Measurements from ENCODE around the gene SLC13A5.
A peak's percentile ranks its signal among the peaks of the same experiment; 100 is the strongest.
"Not testable (repeated sequence)": the region's sequence is repeated elsewhere in the genome, so short reads cannot be mapped to it uniquely, and the experiment has no call there.

Gene SLC13A5

DNA sequence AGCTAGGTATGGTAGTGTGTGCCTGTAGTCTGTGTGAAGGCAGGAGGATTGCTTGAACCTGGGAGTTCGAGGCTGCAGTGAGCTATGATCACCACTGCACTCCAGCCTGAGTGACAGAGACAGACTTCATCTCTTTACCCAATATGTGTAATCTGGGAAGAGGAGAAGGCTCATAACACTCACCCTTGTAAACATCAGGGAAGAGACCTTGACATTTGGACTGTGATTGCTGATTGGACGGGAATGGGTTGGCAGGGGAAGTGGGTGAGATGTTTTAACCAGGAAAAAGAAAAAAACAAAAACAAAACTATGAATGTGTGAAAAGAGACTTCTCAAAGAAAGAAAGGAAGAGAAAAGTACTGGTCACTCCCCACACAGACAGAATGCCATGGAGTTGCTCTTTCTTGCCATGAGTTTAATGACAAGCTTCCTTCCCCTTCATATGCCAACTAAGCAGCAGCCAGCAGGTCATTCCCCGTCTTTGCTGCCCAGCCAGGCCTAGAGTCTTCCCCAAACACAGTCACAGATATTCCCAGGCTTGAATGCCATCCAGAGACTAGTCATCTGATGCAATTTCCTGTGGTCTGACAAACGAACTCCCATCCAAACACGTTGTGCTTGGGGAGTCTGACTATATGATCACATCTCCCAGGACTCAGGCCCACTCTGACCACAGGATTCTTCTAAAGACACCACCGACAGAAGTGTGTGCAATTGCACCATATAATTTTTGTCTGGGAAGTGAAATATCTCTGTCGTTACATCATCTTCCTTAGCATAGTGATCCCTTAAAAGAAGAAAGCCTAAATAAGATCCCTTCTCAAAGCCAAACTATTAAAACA lies 39.1 kb upstream of the SLC13A5 start:
- Histone ChIP-seq H2BK120ac (ENCODE audit: insufficient read depth, low read length, poor library complexity) (peak overlapping the region; percentile 89), H3K4me1 (ENCODE audit: control insufficient read depth in 1 of 2, insufficient read depth in 2 of 2, low read length in 2 of 2) (peaks cover 12 to 19% of the 10 kb centered on the region in 2 experiments), H3K23ac (ENCODE audit: low read length) (no peak overlapping the region), H3K27ac (ENCODE audit: low read depth, low read length) (peak overlapping the region; percentile 88), H3K4me3 (ENCODE audit: low read depth, low read length) (no peak overlapping the region), H2AK5ac (ENCODE audit: low read length) (peak overlapping the region; percentile 68), H3K4ac (ENCODE audit: low read depth, low read length) (peak overlapping the region; percentile 37), H2BK12ac (ENCODE audit: low read length) (peak overlapping the region; percentile 89), H4K91ac (ENCODE audit: low read depth, low read length) (peak overlapping the region; percentile 91), H2BK5ac (ENCODE audit: low read depth, low read length, poor library complexity) (peak overlapping the region; percentile 86), H3K18ac (ENCODE audit: low read length) (no peak overlapping the region), H2AFZ (ENCODE audit: insufficient read depth, low read length, poor library complexity) (no peak overlapping the region), H4K12ac (ENCODE audit: low read depth, low read length) (no peak overlapping the region), H3K79me2 (ENCODE audit: control insufficient read depth, insufficient read depth, low read length, poor library complexity) (peaks cover 2% of the 10 kb centered on the region), H3K79me1 (ENCODE audit: low read length) (peaks cover 20% of the 10 kb centered on the region), H3K36me3 (ENCODE audit: control insufficient read depth in 1 of 2, insufficient read depth in 2 of 2, low read length in 2 of 2) (no peaks in the 10 kb centered on the region), H3K14ac (ENCODE audit: low read length) (peak overlapping the region; percentile 3), H3K27me3 (ENCODE audit: insufficient read depth, low read length) (no peaks in the 10 kb centered on the region), H3K9me3 (ENCODE audit: insufficient read depth, low read depth, low read length) (no peaks in the 10 kb centered on the region), H4K8ac (ENCODE audit: low read depth, low read length) (peak overlapping the region; percentile 50), H3K4me2 (ENCODE audit: low read length) (peak overlapping the region; percentile 9), H3K9ac (ENCODE audit: low read length) (no peak overlapping the region)
- WGBS (ENCODE audit: extremely low coverage, insufficient coverage, insufficient read length) = no CpG with 5 or more reads among the region's 7 CpGs
- DNase-seq = peak; percentile 6 to 39

DNA sequence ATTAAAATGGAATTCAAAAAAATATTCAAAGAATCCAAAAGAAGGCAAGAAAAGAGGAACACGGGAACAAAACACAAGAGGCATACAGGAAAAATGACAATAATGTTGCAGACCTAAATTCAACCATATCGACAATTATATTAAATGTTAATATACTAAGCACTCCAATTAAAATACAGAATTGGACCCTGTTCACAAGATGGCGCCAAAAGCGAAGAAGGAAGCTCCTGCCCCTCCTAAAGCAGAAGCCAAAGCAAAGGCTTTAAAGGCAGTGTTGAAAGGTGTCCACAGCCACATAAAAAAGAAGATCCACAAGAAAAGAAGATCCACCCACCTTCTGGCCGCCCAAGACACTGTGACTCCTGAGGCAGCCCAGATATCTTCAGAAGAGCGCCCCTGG lies 36.4 kb upstream of the SLC13A5 start:
- no CpG with 5 or more reads among the region's 6 CpGs for WGBS (ENCODE audit: extremely low coverage, insufficient coverage, insufficient read length)
- Histone ChIP-seq H4K8ac (ENCODE audit: low read depth, low read length) (no peak overlapping the region), H3K79me1 (ENCODE audit: low read length) (peaks cover 15% of the 10 kb centered on the region), H3K27me3 (ENCODE audit: insufficient read depth, low read length) (no peaks in the 10 kb centered on the region), H3K36me3 (ENCODE audit: control insufficient read depth in 1 of 2, insufficient read depth in 2 of 2, low read length in 2 of 2) (no peaks in the 10 kb centered on the region), H3K4me3 (ENCODE audit: low read depth, low read length) (no peak overlapping the region), H2AK5ac (ENCODE audit: low read length) (no peak overlapping the region), H2BK12ac (ENCODE audit: low read length) (peak overlapping the region; percentile 79), H3K4me2 (ENCODE audit: low read length) (no peak overlapping the region), H2BK120ac (ENCODE audit: insufficient read depth, low read length, poor library complexity) (no peak overlapping the region), H3K23ac (ENCODE audit: low read length) (no peak overlapping the region), H2BK5ac (ENCODE audit: low read depth, low read length, poor library complexity) (no peak overlapping the region), H3K4me1 (ENCODE audit: control insufficient read depth in 1 of 2, insufficient read depth in 2 of 2, low read length in 2 of 2) (peaks cover 8 to 14% of the 10 kb centered on the region in 2 experiments), H3K9me3 (ENCODE audit: insufficient read depth, low read depth, low read length) (no peaks in the 10 kb centered on the region), H3K18ac (ENCODE audit: low read length) (no peak overlapping the region), H3K4ac (ENCODE audit: low read depth, low read length) (no peak overlapping the region), H2AFZ (ENCODE audit: insufficient read depth, low read length, poor library complexity) (no peak overlapping the region), H4K12ac (ENCODE audit: low read depth, low read length) (no peak overlapping the region), H3K27ac (ENCODE audit: low read depth, low read length) (no peak overlapping the region), H3K14ac (ENCODE audit: low read length) (no peak overlapping the region), H4K91ac (ENCODE audit: low read depth, low read length) (no peak overlapping the region), H3K79me2 (ENCODE audit: control insufficient read depth, insufficient read depth, low read length, poor library complexity) (peaks cover 2% of the 10 kb centered on the region), H3K9ac (ENCODE audit: low read length) (no peak overlapping the region)
- DNase-seq = no peak

DNA sequence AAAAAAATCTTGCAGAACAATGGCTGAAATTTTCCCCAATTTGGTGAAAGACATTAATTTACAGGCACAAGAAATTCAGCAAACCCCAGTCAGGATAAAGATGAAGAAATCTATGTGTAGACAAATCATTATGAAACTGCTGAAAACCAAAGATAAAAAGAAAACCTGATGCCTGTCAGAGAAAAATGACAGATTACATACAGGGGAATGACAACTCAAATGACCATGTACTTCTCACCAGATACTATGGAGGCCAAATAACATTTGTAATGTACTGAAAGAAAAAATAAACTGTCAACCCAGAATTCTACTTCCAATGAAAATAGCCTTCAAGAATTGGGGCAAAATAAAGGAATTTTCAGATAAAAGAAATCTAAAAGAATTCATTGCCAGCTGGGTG lies 35.4 kb upstream of the SLC13A5 start:
- no peak overlapping the region for H2BK120ac ChIP-seq (ENCODE audit: insufficient read depth, low read length, poor library complexity)
- peaks cover 2% of the 10 kb centered on the region for H3K79me2 ChIP-seq (ENCODE audit: control insufficient read depth, insufficient read depth, low read length, poor library complexity)
- H3K4ac ChIP-seq (ENCODE audit: low read depth, low read length) = no peak overlapping the region
- no peaks in the 10 kb centered on the region for H3K9me3 ChIP-seq (ENCODE audit: insufficient read depth, low read depth, low read length)
- no peaks in the 10 kb centered on the region for H3K27me3 ChIP-seq (ENCODE audit: insufficient read depth, low read length)
- H3K36me3 ChIP-seq (ENCODE audit: control insufficient read depth in 1 of 2, insufficient read depth in 2 of 2, low read length in 2 of 2) = no peaks in the 10 kb centered on the region
- no peak overlapping the region for H3K14ac ChIP-seq (ENCODE audit: low read length)
- peaks cover 6 to 12% of the 10 kb centered on the region in 2 experiments for H3K4me1 ChIP-seq (ENCODE audit: control insufficient read depth in 1 of 2, insufficient read depth in 2 of 2, low read length in 2 of 2)
- no peak overlapping the region for H3K18ac ChIP-seq (ENCODE audit: low read length)
- no peak overlapping the region for H3K4me2 ChIP-seq (ENCODE audit: low read length)
- no peak overlapping the region for H2AK5ac ChIP-seq (ENCODE audit: low read length)
- H4K8ac ChIP-seq (ENCODE audit: low read depth, low read length) = no peak overlapping the region
- H4K12ac ChIP-seq (ENCODE audit: low read depth, low read length) = no peak overlapping the region
- H2BK12ac ChIP-seq (ENCODE audit: low read length) = no peak overlapping the region
- H3K4me3 ChIP-seq (ENCODE audit: low read depth, low read length) = no peak overlapping the region
- no peak overlapping the region for H2AFZ ChIP-seq (ENCODE audit: insufficient read depth, low read length, poor library complexity)
- no peak overlapping the region for H3K27ac ChIP-seq (ENCODE audit: low read depth, low read length)
- no peak overlapping the region for H3K9ac ChIP-seq (ENCODE audit: low read length)
- H3K23ac ChIP-seq (ENCODE audit: low read length) = no peak overlapping the region
- H2BK5ac ChIP-seq (ENCODE audit: low read depth, low read length, poor library complexity) = no peak overlapping the region
- peaks cover 13% of the 10 kb centered on the region for H3K79me1 ChIP-seq (ENCODE audit: low read length)
- no peak for DNase-seq
- H4K91ac ChIP-seq (ENCODE audit: low read depth, low read length) = no peak overlapping the region

DNA sequence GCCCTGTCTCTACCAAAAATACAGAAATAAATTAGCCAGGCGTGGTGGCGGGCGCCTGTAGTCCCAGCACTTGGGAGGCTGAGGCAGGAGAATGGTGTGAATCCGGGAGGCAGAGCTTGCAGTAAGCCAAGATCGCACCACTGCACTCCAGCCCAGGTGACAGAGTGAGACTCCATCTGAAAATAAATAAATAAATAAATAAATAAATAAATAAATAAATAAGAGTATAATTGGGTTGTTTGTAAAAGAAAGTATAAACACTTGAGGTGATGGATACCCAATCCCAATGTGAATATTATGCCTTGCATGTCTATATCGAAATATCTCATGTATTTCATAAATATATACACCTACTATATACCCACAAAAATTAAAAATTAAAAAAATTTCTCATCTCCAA lies 33.5 kb upstream of the SLC13A5 start:
- H3K36me3 ChIP-seq (ENCODE audit: control insufficient read depth in 1 of 2, insufficient read depth in 2 of 2, low read length in 2 of 2) = not testable (repeated sequence)

More for the DNA sequence above, 33.5 kb upstream of the SLC13A5 start:
- not testable (repeated sequence) for H3K79me1 ChIP-seq (ENCODE audit: low read length); H3K27ac ChIP-seq (ENCODE audit: low read depth, low read length); H4K12ac ChIP-seq (ENCODE audit: low read depth, low read length); H3K79me2 ChIP-seq (ENCODE audit: control insufficient read depth, insufficient read depth, low read length, poor library complexity); H4K8ac ChIP-seq (ENCODE audit: low read depth, low read length); H2BK12ac ChIP-seq (ENCODE audit: low read length); H3K23ac ChIP-seq (ENCODE audit: low read length); H2AFZ ChIP-seq (ENCODE audit: insufficient read depth, low read length, poor library complexity); H3K14ac ChIP-seq (ENCODE audit: low read length); H3K9ac ChIP-seq (ENCODE audit: low read length); H3K4me1 ChIP-seq (ENCODE audit: control insufficient read depth in 1 of 2, insufficient read depth in 2 of 2, low read length in 2 of 2); H2BK5ac ChIP-seq (ENCODE audit: low read depth, low read length, poor library complexity); H2AK5ac ChIP-seq (ENCODE audit: low read length); H3K27me3 ChIP-seq (ENCODE audit: insufficient read depth, low read length); DNase-seq; H3K18ac ChIP-seq (ENCODE audit: low read length); H3K9me3 ChIP-seq (ENCODE audit: insufficient read depth, low read depth, low read length); H4K91ac ChIP-seq (ENCODE audit: low read depth, low read length); H3K4ac ChIP-seq (ENCODE audit: low read depth, low read length); H2BK120ac ChIP-seq (ENCODE audit: insufficient read depth, low read length, poor library complexity); H3K4me3 ChIP-seq (ENCODE audit: low read depth, low read length); H3K4me2 ChIP-seq (ENCODE audit: low read length)
- WGBS (ENCODE audit: extremely low coverage, insufficient coverage, insufficient read length) = no CpG with 5 or more reads among the region's 6 CpGs

Data from trophoblast cell (in vitro differentiated cells and primary cell).